ENCODE data around the gene GBP5.

GRCh38 chr1:89309828-89310227, 37.2 kb upstream of the GBP5 start:
- TF ChIP-seq POLR2AphosphoS5 (IDR thresholded peaks at IDR 0.05; ENCODE audit: borderline replicate concordance, low read depth, low read length) = no peak
- no peak for TF ChIP-seq EZH2 (IDR thresholded peaks at IDR 0.05)
- TF ChIP-seq FOXP2 (optimal IDR thresholded peaks at IDR 0.05; ENCODE audit: control extremely low read depth, extremely low read length, insufficient read depth) = no peak
